WTC11 (cell line): ENCODE measurements around the gene KIF19. TPM values are rescaled to one million over a fixed set of nuclear protein-coding genes. Genes with fewer than 3 reads are reported as not detected.

Source experiments
- total RNA-seq: library from RNA; stranded (reverse); gene quantifications from 3 replicates; pipeline ENCODE4 v1.2.3, GENCODE V29; 2021

Gene KIF19
- total RNA-seq, 1 experiment from 2014 or later, result 0.44 TPM

Other genes with a start within 250 kb of the KIF19 start
- 1,170 to 1,273 TPM (median 1,266 TPM) in 3 replicates for gene RPL38, start 122.5 kb upstream of the KIF19 start, total RNA-seq
- 3.5 to 5.1 TPM (median 4.5 TPM) in 3 replicates for gene TTYH2, start 112.7 kb upstream of the KIF19 start, total RNA-seq
- gene DNAI2, start 52.0 kb upstream of the KIF19 start, total RNA-seq, result 0.21 to 0.26 TPM (median 0.23 TPM) in 3 replicates
- gene BTBD17, start 35.6 kb downstream of the KIF19 start, total RNA-seq, result 0.94 to 2.1 TPM (median 2.0 TPM) in 3 replicates
- 0.25 to 0.73 TPM in 2 of 3 replicates, not detected in the other for gene GPR142, start 41.3 kb downstream of the KIF19 start, total RNA-seq
- 19.6 to 20.7 TPM (median 20.6 TPM) in 3 replicates for gene GPRC5C, start 105.9 kb downstream of the KIF19 start, total RNA-seq
- gene CD300A, start 140.4 kb downstream of the KIF19 start, total RNA-seq, result 1.1 to 2.0 TPM (median 1.7 TPM) in 3 replicates
- gene CD300LB, start 205.2 kb downstream of the KIF19 start, total RNA-seq, result not detected in 3 replicates
- not detected in 3 replicates for gene CD300C, start 219.9 kb downstream of the KIF19 start, total RNA-seq
- gene CD300H, start 241.3 kb downstream of the KIF19 start, total RNA-seq, result not detected in 3 replicates